GM12801 (cell line): ENCODE measurements around the gene KLRC4.

Source experiments
- CTCF ChIP-seq: IDR thresholded peaks from one replicate; pipeline ENCODE4 v1.5.1; 2011; ENCODE audit warnings: control low read depth; ENCODE audit not compliant: insufficient read length; ENCODE audit errors: extremely low read depth

KLRC4 gene

GRCh38 chr12:10386857-10387256 is 22.7 kb downstream of the KLRC4 start:
- TF ChIP-seq CTCF = no peak

DNA sequence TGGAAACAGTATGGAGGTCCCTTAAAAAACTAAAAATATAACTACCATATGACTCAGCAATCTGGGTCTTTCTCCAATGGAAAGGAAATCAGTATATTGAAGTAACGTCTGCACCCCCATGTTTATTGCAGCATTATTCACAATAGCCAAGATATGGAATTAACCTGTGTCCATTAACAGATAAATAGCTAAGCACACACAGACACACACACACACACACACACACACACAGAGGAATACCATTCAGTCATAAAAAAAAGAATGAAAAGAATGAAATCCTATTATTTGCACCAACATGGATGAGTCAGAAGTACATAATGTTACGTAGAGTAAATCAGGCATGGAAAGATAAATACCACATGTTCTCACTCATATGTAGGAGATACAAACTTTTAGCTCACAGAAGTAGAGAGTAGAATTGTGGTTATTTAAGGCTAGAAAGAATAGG is 24.4 kb downstream of the KLRC4 start:
- no peak for TF ChIP-seq CTCF

DNA sequence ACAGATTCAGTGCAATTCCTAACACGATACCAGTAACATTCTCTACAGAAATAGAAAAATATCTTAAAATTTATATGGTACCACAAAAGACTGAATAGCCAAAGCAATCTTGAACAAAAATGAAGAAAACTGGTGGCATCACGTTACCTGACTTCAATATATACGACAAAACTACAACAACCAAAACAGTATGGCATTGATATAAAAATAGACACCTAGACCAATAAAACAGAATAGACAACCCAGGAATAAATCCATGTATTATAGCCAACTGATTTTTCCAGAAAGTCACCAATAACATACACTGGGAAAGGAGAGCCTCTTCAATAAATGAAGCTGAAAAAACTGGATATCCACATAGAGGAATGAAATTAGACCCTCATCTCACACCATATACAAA is 25.4 kb downstream of the KLRC4 start:
- TF ChIP-seq CTCF = no peak

GRCh38 chr12:10381928-10382628 is 27.5 kb downstream of the KLRC4 start:
- no peak for TF ChIP-seq CTCF

GRCh38 chr12:10374624-10375018 is 34.9 kb downstream of the KLRC4 start:
- no peak for TF ChIP-seq CTCF

DNA sequence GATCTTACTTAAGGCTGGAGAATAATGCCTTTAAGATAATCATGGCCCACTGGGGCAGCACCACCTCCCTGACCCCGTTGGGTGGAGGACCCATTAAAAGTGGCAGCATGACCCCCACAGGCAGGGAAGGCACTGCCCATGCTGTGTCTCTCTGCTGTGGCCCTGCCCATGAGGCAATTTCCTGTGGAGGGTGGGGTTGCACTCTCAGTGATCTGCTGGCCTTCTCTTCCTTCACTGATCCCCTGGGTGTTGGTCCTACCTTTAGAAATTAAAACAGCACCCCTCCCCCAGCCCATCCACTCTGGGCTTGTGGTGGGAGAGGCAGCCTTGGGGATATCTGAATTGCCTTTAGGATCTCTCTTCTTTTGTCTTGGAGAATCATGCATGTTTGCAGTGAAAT is 37.0 kb downstream of the KLRC4 start:
- no peak for TF ChIP-seq CTCF

DNA sequence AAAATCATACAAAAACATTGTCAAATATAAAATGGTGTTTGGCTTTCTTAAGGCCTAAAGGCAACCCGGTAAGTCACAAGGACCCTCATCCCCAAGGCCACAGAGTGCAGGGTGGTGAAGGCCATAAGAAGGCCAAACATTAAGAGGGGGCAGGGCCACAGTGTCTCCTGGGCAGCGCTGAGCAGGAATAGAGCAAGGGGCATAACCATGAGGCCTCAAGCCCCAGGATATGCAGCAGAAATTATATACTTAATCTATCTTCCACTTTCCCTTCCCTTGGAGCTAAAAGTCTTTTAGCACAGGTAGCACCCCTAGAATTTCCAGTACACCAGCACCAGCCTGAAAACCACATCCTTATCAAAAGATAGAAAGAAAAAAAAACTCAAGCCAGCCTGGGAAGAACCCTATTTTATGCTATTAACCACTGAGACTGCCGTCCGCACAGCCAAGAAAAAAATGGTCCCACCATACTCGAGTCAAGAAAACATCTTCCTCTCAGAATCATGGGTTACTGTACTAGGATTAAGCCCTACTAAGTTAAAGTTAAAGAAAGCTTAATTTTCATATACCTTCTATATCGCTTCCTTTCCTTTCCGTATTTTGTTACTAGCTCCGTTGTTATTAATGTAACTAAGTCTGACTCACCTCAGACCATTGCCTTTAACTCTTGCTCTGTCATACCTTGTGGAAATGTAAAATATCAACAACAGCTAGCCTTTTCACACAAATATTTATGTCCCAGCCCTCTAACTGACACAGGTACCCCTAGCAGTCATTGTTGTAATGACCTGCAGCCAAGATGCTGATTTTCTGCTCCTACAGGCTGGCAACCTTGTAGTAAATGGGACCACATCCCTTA is 39.8 kb downstream of the KLRC4 start:
- TF ChIP-seq CTCF = no peak
